Measurements from ENCODE around the gene COL17A1.

Gene COL17A1

GRCh38 chr10:104103956-104104355 is 18.3 kb upstream of the COL17A1 start:
- no peaks in the 10 kb centered on the region for H3K27me3 ChIP-seq (ENCODE audit: control insufficient read depth in 1 of 2, insufficient read depth in 1 of 2, low read length in 2 of 2)
- no peaks in the 10 kb centered on the region for H3K36me3 ChIP-seq (ENCODE audit: control insufficient read depth in 1 of 2, insufficient read depth in 2 of 2, low read depth in 1 of 2, low read length in 2 of 2)
- no peak overlapping the region for H3K27ac ChIP-seq (ENCODE audit: low read length, poor library complexity, severe bottlenecking)
- no peak overlapping the region for H4K91ac ChIP-seq (ENCODE audit: low read length)
- no peak overlapping the region for H2BK120ac ChIP-seq (ENCODE audit: low read depth, low read length)
- H3K4me2 ChIP-seq (ENCODE audit: low read length, poor library complexity, severe bottlenecking) = no peak overlapping the region
- no peak overlapping the region for H3K4ac ChIP-seq (ENCODE audit: low read depth in 1 of 2, low read length in 2 of 2)
- H3K23ac ChIP-seq (ENCODE audit: low read length in 2 of 2) = no peak overlapping the region
- H3K9me3 ChIP-seq (ENCODE audit: control insufficient read depth, low read length) = no peaks in the 10 kb centered on the region
- H2BK5ac ChIP-seq (ENCODE audit: low read depth, low read length, poor library complexity, severe bottlenecking) = no peak overlapping the region
- H3K14ac ChIP-seq (ENCODE audit: low read length in 2 of 2) = no peak overlapping the region
- no peaks in the 10 kb centered on the region for H3K79me1 ChIP-seq (replicated peaks; ENCODE audit: low read length, poor library complexity, severe bottlenecking)
- H3K4me1 ChIP-seq (ENCODE audit: control insufficient read depth, insufficient read depth, low read depth, low read length) = no peaks in the 10 kb centered on the region
- DNase-seq = no peak
- no peak overlapping the region for H2AFZ ChIP-seq (ENCODE audit: low read depth, low read length)
- no peak overlapping the region for H2BK15ac ChIP-seq (ENCODE audit: low read depth, poor library complexity, severe bottlenecking)
- H3K4me3 ChIP-seq (ENCODE audit: insufficient read depth in 1 of 2, low read depth in 1 of 2, low read length in 2 of 2) = no peak overlapping the region
- H3K9ac ChIP-seq (ENCODE audit: low read length) = no peak overlapping the region
- H4K8ac ChIP-seq (ENCODE audit: low read length) = no peak overlapping the region
- H3K18ac ChIP-seq (ENCODE audit: low read depth in 1 of 2, low read length in 2 of 2) = no peak overlapping the region
- H2AK5ac ChIP-seq (ENCODE audit: low read length, severe bottlenecking) = no peak overlapping the region
- WGBS = no CpG with 5 or more reads among the region's 1 CpG
- no peak overlapping the region for H2BK12ac ChIP-seq (ENCODE audit: low read length in 2 of 2)

- Histone ChIP-seq H2AK5ac (ENCODE audit: low read length, severe bottlenecking) (no peak overlapping the region), H3K9me3 (ENCODE audit: control insufficient read depth, low read length) (peaks cover 3% of the 10 kb centered on the region), H3K14ac (ENCODE audit: low read length in 2 of 2) (no peak overlapping the region), H3K23ac (ENCODE audit: low read length in 2 of 2) (no peak overlapping the region), H4K91ac (ENCODE audit: low read length) (no peak overlapping the region), H2BK15ac (ENCODE audit: low read depth, poor library complexity, severe bottlenecking) (no peak overlapping the region), H3K4me2 (ENCODE audit: low read length, poor library complexity, severe bottlenecking) (no peak overlapping the region), H3K36me3 (ENCODE audit: control insufficient read depth in 1 of 2, insufficient read depth in 2 of 2, low read depth in 1 of 2, low read length in 2 of 2) (no peaks in the 10 kb centered on the region), H4K8ac (ENCODE audit: low read length) (no peak overlapping the region), H3K27ac (ENCODE audit: low read length, poor library complexity, severe bottlenecking) (no peak overlapping the region), H3K18ac (ENCODE audit: low read depth in 1 of 2, low read length in 2 of 2) (no peak overlapping the region), H3K4me3 (ENCODE audit: insufficient read depth in 1 of 2, low read depth in 1 of 2, low read length in 2 of 2) (no peak overlapping the region), H2AFZ (ENCODE audit: low read depth, low read length) (no peak overlapping the region), H3K4ac (ENCODE audit: low read depth in 1 of 2, low read length in 2 of 2) (no peak overlapping the region), H2BK120ac (ENCODE audit: low read depth, low read length) (no peak overlapping the region), H2BK5ac (ENCODE audit: low read depth, low read length, poor library complexity, severe bottlenecking) (no peak overlapping the region), H3K9ac (ENCODE audit: low read length) (no peak overlapping the region), H3K4me1 (ENCODE audit: control insufficient read depth, insufficient read depth, low read depth, low read length) (no peaks in the 10 kb centered on the region), H3K79me1 (replicated peaks; ENCODE audit: low read length, poor library complexity, severe bottlenecking) (no peaks in the 10 kb centered on the region), H2BK12ac (ENCODE audit: low read length in 2 of 2) (no peak overlapping the region), H3K27me3 (ENCODE audit: control insufficient read depth in 1 of 2, insufficient read depth in 1 of 2, low read length in 2 of 2) (no peaks in the 10 kb centered on the region)
- 80% methylated on average over 1 of the region's 1 CpG for WGBS
- no peak for DNase-seq
Measured at GRCh38 chr10:104101902-104102301, 16.2 kb upstream of the COL17A1 start.

GRCh38 chr10:104100795-104101194 is 15.1 kb upstream of the COL17A1 start:
- Histone ChIP-seq H3K79me1 (replicated peaks; ENCODE audit: low read length, poor library complexity, severe bottlenecking) (no peaks in the 10 kb centered on the region), H3K4ac (ENCODE audit: low read depth in 1 of 2, low read length in 2 of 2) (no peak overlapping the region), H3K27me3 (ENCODE audit: control insufficient read depth in 1 of 2, insufficient read depth in 1 of 2, low read length in 2 of 2) (no peaks in the 10 kb centered on the region), H4K91ac (ENCODE audit: low read length) (no peak overlapping the region), H2BK5ac (ENCODE audit: low read depth, low read length, poor library complexity, severe bottlenecking) (no peak overlapping the region), H3K4me3 (ENCODE audit: insufficient read depth in 1 of 2, low read depth in 1 of 2, low read length in 2 of 2) (no peak overlapping the region), H3K23ac (ENCODE audit: low read length in 2 of 2) (no peak overlapping the region), H2BK12ac (ENCODE audit: low read length in 2 of 2) (no peak overlapping the region), H3K4me2 (ENCODE audit: low read length, poor library complexity, severe bottlenecking) (no peak overlapping the region), H3K18ac (ENCODE audit: low read depth in 1 of 2, low read length in 2 of 2) (no peak overlapping the region), H2AK5ac (ENCODE audit: low read length, severe bottlenecking) (no peak overlapping the region), H2BK120ac (ENCODE audit: low read depth, low read length) (no peak overlapping the region), H2BK15ac (ENCODE audit: low read depth, poor library complexity, severe bottlenecking) (no peak overlapping the region), H3K9ac (ENCODE audit: low read length) (no peak overlapping the region), H3K36me3 (ENCODE audit: control insufficient read depth in 1 of 2, insufficient read depth in 2 of 2, low read depth in 1 of 2, low read length in 2 of 2) (no peaks in the 10 kb centered on the region), H3K9me3 (ENCODE audit: control insufficient read depth, low read length) (peaks cover 7% of the 10 kb centered on the region), H3K14ac (ENCODE audit: low read length in 2 of 2) (no peak overlapping the region), H3K27ac (ENCODE audit: low read length, poor library complexity, severe bottlenecking) (no peak overlapping the region), H3K4me1 (ENCODE audit: control insufficient read depth, insufficient read depth, low read depth, low read length) (no peaks in the 10 kb centered on the region), H2AFZ (ENCODE audit: low read depth, low read length) (no peak overlapping the region), H4K8ac (ENCODE audit: low read length) (no peak overlapping the region)
- no peak for DNase-seq
- no CpG with 5 or more reads among the region's 1 CpG for WGBS

GRCh38 chr10:104099941-104100340 is 14.3 kb upstream of the COL17A1 start:
- no peak overlapping the region for H2BK5ac ChIP-seq (ENCODE audit: low read depth, low read length, poor library complexity, severe bottlenecking)
- H2BK120ac ChIP-seq (ENCODE audit: low read depth, low read length) = no peak overlapping the region
- H3K27me3 ChIP-seq (ENCODE audit: control insufficient read depth in 1 of 2, insufficient read depth in 1 of 2, low read length in 2 of 2) = no peaks in the 10 kb centered on the region
- no peak for DNase-seq
- H2AFZ ChIP-seq (ENCODE audit: low read depth, low read length) = no peak overlapping the region
- H4K8ac ChIP-seq (ENCODE audit: low read length) = no peak overlapping the region
- no peak overlapping the region for H3K27ac ChIP-seq (ENCODE audit: low read length, poor library complexity, severe bottlenecking)
- H2BK12ac ChIP-seq (ENCODE audit: low read length in 2 of 2) = peak overlapping the region in 1 of 2 experiments; percentile 9
- H3K18ac ChIP-seq (ENCODE audit: low read depth in 1 of 2, low read length in 2 of 2) = no peak overlapping the region
- no peak overlapping the region for H3K9ac ChIP-seq (ENCODE audit: low read length)
- H3K4me1 ChIP-seq (ENCODE audit: control insufficient read depth, insufficient read depth, low read depth, low read length) = no peaks in the 10 kb centered on the region
- no peak overlapping the region for H3K4me2 ChIP-seq (ENCODE audit: low read length, poor library complexity, severe bottlenecking)
- no peak overlapping the region for H4K91ac ChIP-seq (ENCODE audit: low read length)
- no peak overlapping the region for H3K4ac ChIP-seq (ENCODE audit: low read depth in 1 of 2, low read length in 2 of 2)
- H3K36me3 ChIP-seq (ENCODE audit: control insufficient read depth in 1 of 2, insufficient read depth in 2 of 2, low read depth in 1 of 2, low read length in 2 of 2) = no peaks in the 10 kb centered on the region
- no peaks in the 10 kb centered on the region for H3K79me1 ChIP-seq (replicated peaks; ENCODE audit: low read length, poor library complexity, severe bottlenecking)
- H3K23ac ChIP-seq (ENCODE audit: low read length in 2 of 2) = no peak overlapping the region
- H3K14ac ChIP-seq (ENCODE audit: low read length in 2 of 2) = no peak overlapping the region
- H3K4me3 ChIP-seq (ENCODE audit: insufficient read depth in 1 of 2, low read depth in 1 of 2, low read length in 2 of 2) = no peak overlapping the region
- no peak overlapping the region for H2BK15ac ChIP-seq (ENCODE audit: low read depth, poor library complexity, severe bottlenecking)
- H2AK5ac ChIP-seq (ENCODE audit: low read length, severe bottlenecking) = no peak overlapping the region
- H3K9me3 ChIP-seq (ENCODE audit: control insufficient read depth, low read length) = peaks cover 7% of the 10 kb centered on the region
